GM19193 (cell line): ENCODE data around the gene JARID2.

Experiments
- POLR2A ChIP-seq: IDR thresholded peaks from 4 replicates; pipeline ENCODE4 v1.6.1; 2011; ENCODE audit not compliant: insufficient read depth, insufficient read length; ENCODE audit errors: extremely low read depth

JARID2 gene

DNA sequence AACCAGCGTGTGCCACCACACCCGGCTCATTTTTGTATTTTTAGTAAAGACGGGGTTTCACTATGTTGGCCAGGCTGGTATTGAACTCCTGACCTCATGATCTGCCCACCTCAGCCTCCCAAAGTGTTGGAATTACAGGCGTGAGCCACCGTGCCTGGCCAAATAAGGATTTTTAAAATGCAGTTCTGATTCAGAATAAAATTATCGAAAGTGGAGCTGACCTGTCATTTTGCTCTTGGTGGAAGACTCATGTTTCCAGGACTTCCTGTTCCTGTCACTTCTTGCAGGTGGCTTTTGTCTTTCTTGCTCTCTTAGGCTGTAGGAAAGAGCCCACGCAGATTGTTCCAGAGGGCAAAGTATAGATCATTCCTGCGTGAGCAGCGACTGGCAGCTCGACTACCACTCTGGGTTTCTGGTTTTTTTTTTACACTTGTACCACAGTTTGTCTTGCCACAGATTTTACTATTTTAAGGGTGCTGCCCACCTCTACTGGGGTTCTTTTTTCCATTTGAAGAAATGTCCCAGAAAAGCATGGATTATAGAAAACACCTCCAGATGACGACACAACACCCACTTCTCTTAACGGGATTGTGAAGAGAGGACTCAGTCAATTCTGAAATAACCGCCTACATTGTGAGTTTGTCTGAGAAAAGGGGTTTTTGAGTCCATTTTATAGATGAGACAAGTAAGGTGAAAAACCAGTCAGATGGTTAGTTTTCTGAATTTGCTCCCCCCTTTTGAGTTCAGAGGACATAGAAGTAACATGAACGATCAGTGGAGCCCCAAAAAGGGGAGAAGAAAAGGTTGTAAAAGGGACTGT is 7.5 kb downstream of the JARID2 start:
- no peak for TF ChIP-seq POLR2A

DNA sequence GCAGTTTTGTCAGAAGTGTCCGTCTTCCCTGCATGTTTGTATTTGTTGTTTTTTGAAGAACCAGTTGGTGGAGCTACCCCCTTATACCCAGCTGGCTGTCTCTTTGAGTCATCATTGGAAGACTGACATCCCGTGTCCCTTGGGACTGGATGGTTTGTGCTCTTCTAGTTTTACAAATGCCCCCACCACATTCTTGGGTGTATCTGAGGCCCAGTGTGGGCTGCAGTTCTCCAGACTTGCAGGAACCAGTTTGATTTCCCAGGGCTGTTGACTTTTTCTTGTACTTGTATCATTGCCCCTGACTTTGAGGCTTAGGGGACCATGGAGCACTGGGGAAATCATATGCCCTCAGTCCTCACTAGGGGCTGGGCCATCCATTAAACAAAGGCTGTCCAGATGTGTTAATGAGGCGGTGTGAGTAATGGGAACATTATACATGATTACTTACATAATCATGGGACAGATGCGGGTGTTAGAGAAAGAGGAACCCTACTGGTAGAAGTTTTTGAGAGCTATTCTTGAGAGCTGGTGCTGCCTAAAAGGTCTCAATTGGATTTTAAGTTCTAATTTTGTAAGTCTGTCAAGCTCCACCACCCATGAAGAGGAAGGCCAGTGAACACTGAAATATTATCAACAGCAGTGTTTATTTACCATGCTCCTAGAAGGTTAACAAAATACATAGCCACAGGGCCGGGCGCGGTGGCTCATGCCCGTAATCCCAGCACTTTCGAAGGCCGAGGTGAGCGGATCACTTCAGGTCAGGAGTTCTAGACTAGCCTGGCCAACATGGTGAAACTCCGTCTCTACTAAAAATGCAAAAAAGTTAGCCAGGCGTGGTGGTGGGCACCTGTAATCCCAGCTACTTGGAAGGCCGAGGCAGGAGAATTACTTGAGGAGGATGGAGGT is 8.5 kb downstream of the JARID2 start:
- TF ChIP-seq POLR2A: no peak

DNA sequence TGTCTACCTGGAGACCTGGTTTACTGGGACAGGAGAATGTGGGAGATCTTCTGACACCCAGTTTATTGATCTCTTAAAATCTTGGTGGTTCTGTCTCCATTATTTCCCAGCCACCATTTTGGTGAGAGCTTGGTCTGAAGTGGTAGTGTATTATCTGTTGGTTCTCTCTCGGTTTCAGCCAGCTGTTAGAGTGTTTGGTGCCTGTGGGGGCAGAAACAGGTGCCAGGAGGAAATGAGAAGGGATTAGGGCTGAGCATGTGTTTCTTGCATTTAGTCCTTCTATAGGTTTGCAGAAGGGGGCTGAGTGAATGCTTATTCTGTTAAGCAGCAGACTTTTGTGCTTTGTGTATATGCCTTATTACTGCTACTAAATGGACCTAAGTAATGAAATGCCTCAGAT is 9.6 kb downstream of the JARID2 start:
- TF ChIP-seq POLR2A: no peak

DNA sequence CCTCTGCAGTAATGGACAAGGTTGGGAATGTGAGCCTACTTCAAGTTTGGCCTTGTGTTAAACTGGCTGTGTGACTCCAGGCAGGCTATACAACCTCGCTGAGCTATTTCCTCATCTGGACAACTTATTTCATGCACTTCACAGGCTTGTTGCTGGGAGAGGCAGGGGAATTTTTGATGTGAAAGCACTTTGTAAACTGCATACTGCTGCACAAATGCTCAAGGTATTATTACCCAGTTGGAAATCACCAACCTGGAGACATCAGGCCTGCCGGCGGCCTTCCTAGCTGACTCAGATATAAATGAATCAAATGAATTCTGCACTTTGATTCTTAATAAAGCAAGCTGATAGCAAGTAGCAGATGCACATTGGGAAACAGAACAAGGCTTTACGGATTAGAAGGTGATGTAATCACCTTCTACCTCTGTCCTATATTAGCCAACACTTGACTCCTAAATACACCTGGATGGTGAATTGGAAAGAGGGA is 10.1 kb downstream of the JARID2 start:
- TF ChIP-seq POLR2A: no peak

DNA sequence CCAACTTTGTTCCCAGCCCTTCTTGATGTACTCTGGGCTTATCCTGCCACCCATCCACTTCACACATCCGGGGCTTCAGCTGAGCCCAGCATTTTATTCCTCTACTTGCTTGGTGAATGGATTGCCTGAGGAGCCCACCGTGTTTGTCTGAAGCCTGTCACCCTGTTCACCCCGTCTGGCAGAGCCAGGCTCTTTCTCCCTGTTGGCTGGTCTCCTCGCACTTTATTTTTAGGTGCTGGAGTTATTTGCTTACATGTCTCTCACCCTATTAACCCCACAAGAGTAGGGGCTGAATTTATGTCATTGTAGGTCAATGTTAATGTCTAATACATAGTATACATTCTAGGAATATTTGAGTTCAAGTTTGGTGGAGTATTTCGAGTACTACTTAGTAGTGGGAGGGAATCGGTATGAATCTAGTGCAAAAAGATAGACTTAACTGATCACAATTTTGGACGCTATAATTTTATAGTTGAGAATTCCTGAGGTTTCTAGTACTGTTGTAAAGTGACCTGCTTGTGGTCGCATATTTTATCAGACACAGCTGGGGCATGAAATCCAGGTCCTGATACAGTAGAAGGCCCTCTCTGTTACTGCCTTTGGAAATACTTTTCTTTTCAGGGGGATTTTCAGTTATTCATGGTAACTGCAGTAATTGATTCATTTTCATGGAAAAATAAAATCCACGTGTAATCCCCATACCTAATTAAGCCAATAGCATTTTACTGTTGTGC is 10.8 kb downstream of the JARID2 start:
- TF ChIP-seq POLR2A: no peak

DNA sequence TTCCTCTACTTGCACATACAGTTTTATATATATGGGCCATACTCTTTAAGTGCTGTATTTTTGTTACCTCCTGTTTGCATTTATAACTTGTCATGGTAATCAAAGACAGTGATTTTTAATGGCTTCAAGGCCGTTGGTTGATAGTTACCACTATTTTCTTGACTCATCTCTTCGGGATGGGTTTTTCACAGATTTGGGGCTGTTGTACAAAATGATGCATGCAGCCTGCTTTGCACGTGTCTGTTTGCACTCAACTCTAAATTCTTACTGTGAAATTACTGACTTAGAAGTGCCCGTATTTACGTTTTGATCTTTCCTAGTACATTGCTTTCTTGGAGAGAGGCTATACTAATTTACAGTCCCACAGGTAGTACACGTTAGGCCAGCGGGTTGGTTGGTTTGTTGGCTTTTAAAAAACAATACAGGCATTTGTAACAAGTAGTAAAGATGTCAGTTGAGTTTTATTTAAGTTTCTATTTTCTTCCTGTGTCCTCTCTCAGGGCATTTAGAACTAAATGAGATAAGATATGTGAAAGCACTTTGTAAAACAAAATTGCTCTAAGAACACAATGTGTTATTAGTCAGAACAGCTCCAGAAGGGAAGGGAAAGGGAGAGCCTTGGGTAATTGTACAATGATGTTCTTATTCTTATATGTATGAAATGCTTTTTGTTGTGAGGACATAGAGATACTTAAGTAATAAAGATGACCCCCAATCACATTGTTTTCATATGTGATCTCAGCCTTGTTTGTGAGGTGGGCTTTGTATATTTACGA is 11.7 kb downstream of the JARID2 start:
- TF ChIP-seq POLR2A: no peak

DNA sequence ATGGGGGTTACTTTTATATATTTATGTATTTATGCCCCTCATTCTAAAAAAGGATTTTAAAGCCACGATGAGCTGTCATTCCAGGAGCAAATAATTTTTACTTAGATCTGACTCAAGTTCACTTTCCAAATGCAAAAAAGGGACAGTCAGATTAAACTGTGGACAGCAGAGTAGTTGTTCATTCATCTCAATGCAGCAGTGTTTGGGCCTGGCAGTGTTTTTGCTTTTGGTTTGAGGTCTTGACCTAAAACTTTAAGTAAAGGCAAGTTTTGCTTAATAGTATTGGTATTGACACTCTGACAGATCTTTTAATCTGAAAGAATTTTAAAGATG is 13.9 kb downstream of the JARID2 start:
- TF ChIP-seq POLR2A: no peak

DNA sequence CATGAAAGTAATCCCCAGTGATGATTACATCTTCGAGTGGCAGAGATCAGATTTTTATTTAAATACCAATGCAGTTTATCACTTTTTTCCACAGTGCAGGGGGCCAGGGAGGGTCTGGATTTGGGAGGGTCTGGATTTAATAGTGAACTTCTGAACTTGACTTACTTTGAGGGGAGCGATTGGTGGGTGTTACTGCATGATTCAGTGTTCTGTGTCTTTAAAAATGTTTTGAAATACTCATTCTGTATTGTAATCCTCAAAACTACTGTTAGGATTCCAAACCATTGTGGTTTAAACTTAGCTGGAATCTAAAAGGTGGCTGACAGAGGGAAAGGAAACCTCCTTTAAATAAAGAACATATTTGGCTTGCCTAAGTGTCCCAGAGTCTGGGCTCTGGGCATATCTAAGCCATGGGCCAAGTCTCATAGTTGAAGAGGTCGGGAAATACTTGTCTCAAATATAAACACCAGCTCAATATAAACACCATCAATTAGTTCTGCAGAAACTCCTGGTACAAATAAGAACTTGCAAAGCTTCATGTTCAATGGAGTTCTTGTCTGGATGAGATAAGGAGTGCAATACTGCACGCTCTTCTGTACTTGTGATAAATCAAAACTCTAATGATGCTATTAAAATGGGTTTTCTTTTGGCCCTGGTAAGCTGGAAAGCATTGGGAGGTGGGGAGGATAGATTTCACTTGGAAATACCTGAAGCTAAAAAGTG is 14.4 kb downstream of the JARID2 start:
- no peak for TF ChIP-seq POLR2A

DNA sequence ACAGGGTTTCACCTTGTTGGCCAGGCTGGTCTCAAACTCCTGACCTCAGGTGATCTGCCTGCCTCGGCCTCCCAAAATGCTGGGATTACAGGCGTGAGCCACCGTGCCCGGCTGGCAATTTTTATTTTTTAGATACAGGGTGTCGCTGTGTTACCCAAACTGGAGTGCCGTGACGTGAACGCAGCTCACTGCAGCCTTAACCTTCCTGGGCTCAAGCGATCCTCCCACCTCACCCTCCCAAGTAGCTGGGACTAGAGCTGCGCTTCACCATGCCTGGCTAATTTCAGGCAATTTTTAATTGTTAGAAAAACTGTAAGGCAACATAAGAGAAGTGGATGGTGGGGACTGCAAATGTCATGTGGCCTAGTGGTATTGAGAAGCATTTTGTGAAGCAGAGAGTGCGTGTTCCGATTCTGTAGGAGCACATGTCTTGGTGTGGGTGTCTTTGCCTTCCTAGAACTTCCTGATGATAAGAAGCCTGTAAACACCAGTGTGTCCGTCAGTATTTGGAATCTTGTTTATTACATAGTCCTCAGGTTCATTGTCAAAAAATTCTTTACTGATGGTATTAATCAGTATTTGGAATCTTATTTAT is 18.0 kb downstream of the JARID2 start:
- no peak for TF ChIP-seq POLR2A

DNA sequence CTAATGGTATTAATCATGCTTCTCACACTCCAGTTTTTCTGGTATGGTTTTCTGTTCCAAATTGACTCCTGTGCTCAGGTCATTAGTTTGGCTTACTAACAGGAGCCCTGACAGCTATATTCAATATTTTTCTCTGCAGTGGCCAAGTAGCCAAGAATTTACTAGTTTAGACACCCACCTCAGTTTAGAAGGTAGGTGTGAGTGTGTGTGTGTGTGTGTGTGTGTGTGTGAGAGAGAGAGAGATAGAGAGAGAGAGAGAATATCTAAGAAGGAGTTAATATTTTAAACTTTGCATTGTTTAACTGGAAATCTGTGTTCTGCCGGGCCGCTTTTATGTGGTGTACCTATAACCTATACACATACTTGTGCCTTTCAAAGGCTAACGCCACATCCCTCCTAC is 18.5 kb downstream of the JARID2 start:
- TF ChIP-seq POLR2A: no peak

DNA sequence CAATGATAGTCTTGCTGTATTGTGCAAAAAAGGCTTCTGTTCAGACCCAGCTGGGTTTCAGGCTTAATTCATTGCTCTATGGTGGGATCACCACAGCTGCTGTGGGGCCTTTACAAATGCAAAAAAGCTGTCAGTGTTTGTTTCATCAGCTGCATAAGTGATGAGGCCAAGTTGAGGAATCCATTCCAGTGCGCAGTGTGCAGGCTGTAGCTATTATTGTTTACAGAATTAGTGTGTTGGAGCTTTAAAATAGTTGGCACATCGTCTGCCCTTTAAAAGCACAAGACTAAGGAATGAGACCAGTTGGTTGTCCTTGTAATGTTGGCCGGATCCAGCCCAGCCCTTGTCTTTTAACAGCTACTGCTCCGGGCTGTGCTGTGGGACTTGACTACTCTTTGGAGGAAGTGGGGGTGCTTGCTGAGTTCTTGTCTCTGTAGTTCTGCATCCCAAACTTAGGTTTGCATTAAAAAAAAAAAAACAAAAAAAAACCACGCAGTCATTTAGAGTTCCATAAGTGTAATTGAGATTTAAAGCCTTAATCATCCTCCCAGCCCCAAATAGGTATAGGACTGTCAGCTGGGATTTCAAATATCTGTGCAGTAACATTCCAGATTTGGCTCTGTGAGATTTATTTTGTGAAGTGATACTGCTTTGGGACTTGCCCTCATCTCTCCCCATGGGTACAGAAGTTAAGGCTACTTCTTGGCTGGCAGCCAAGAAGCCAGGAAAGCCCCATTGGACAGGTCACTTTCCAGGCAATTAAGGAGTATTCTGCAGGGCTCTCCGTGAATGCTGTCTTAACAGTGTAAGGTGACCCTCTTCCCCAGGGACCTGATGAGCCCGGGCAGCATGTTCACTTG is 19.3 kb downstream of the JARID2 start:
- TF ChIP-seq POLR2A: no peak

DNA sequence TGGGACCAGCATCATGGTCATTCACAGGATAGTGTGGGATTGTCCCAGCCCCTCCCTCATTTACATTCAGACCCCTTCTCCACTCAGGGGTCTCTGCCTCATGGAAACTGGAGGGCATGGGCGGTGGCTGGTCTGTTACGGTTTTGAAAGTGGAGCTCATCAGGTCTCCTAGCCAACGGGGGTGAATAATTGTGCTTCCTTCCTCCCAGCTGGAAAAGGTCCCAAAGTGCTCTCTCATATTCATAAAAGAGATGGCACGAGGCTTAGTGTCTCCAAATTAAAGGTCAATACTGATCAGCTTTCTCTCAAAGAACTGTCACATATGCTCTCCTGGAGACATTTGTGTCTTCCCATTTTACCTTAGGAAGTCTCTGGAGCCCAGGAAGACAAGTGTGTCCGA is 19.9 kb downstream of the JARID2 start:
- TF ChIP-seq POLR2A: no peak
